ENCODE results near the gene VSIR.

Gene VSIR

GRCh38 chr10:71714031-71714410 lies 59.3 kb downstream of the VSIR start:
- no peak overlapping the region for H3K4me3 ChIP-seq (ENCODE audit: insufficient read length, low read depth)
- H3K36me3 ChIP-seq (ENCODE audit: insufficient read depth, insufficient read length, low read length): no peaks in the 10 kb centered on the region
- TF ChIP-seq YY1 (IDR thresholded peaks at IDR 0.05; ENCODE audit: insufficient read depth, insufficient read length) (no peak), SUZ12 (IDR thresholded peaks at IDR 0.05; ENCODE audit: extremely low read depth, insufficient read depth, insufficient read length) (no peak), ZNF274 (IDR thresholded peaks at IDR 0.05; ENCODE audit: low read depth, low read length) (no peak)
- DNase-seq (ENCODE audit: low read depth, low spot score): no peak
- H3K27me3 ChIP-seq (ENCODE audit: insufficient read depth, insufficient read length): peaks cover 2% of the 10 kb centered on the region
- no peaks in the 10 kb centered on the region for H3K9me3 ChIP-seq (ENCODE audit: insufficient read depth, low read length)
- no peak overlapping the region for H3K9ac ChIP-seq (ENCODE audit: insufficient read length, low read depth)
- H3K4me1 ChIP-seq (ENCODE audit: insufficient read depth, insufficient read length): peaks cover 7% of the 10 kb centered on the region

DNA sequence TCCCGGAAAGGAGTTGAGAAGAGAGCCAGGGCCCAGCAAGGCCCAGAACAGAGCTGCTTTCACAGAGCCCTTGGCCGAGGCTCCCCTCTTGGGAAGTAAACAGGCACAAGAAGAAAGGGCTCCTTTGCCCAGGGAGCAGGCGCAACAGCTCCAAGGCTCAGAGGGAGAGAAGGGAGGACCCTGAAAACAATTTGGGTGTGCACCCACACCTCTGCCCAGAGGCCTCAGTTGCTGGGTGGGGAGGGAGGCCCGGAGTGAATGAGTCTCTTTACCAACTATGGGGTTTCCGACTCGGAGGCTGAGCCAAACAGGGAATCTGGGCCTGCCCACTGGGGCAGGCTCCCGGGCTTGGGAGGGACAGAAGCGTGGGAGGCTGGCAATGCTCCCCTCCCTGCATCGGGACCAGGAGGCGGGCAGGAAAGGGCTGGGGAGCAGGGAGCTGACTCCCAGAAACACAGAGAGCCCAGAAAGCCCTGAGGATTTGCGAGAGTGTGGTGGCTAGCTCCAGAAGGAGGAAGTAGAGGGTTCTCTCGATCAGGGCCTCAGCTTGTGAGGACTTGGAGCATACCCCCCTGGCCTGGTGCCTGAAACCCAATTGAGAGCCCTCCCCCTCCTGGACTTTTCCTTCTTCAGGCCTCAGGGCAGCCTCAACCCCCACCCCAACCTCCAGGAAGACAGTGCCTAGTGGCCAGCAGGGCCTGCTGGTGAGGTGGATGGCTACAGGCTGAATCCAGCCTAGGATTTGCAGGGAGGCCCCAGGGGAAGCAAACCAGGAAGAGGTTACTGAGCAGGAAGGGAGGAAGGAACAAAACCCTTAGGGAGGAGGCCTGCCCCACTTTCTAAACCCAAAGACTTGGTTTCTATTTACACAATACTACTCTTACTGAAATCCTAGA lies 59.9 kb downstream of the VSIR start:
- Histone ChIP-seq H3K36me3 (ENCODE audit: insufficient read depth, insufficient read length, low read length) (no peaks in the 10 kb centered on the region), H3K4me3 (ENCODE audit: insufficient read length, low read depth) (no peak overlapping the region), H3K4me1 (ENCODE audit: insufficient read depth, insufficient read length) (peaks cover 11% of the 10 kb centered on the region), H3K9me3 (ENCODE audit: insufficient read depth, low read length) (no peaks in the 10 kb centered on the region), H3K27me3 (ENCODE audit: insufficient read depth, insufficient read length) (peaks cover 6% of the 10 kb centered on the region), H3K9ac (ENCODE audit: insufficient read length, low read depth) (no peak overlapping the region)
- no peak for DNase-seq (ENCODE audit: low read depth, low spot score)
- TF ChIP-seq SUZ12 (IDR thresholded peaks at IDR 0.05; ENCODE audit: extremely low read depth, insufficient read depth, insufficient read length) (no peak), ZNF274 (IDR thresholded peaks at IDR 0.05; ENCODE audit: low read depth, low read length) (no peak), YY1 (IDR thresholded peaks at IDR 0.05; ENCODE audit: insufficient read depth, insufficient read length) (no peak)

GRCh38 chr10:71712572-71713134 lies 60.7 kb downstream of the VSIR start:
- peaks cover 11% of the 10 kb centered on the region for H3K4me1 ChIP-seq (ENCODE audit: insufficient read depth, insufficient read length)
- DNase-seq (ENCODE audit: low read depth, low spot score): no peak
- TF ChIP-seq YY1 (IDR thresholded peaks at IDR 0.05; ENCODE audit: insufficient read depth, insufficient read length) (no peak), ZNF274 (IDR thresholded peaks at IDR 0.05; ENCODE audit: low read depth, low read length) (no peak), SUZ12 (IDR thresholded peaks at IDR 0.05; ENCODE audit: extremely low read depth, insufficient read depth, insufficient read length) (no peak)
- no peak overlapping the region for H3K4me3 ChIP-seq (ENCODE audit: insufficient read length, low read depth)
- peaks cover 6% of the 10 kb centered on the region for H3K27me3 ChIP-seq (ENCODE audit: insufficient read depth, insufficient read length)
- no peaks in the 10 kb centered on the region for H3K9me3 ChIP-seq (ENCODE audit: insufficient read depth, low read length)
- no peaks in the 10 kb centered on the region for H3K36me3 ChIP-seq (ENCODE audit: insufficient read depth, insufficient read length, low read length)
- H3K9ac ChIP-seq (ENCODE audit: insufficient read length, low read depth): no peak overlapping the region

GRCh38 chr10:71712170-71712569 lies 61.1 kb downstream of the VSIR start:
- Histone ChIP-seq H3K36me3 (ENCODE audit: insufficient read depth, insufficient read length, low read length) (no peaks in the 10 kb centered on the region), H3K9me3 (ENCODE audit: insufficient read depth, low read length) (no peaks in the 10 kb centered on the region), H3K4me1 (ENCODE audit: insufficient read depth, insufficient read length) (peaks cover 11% of the 10 kb centered on the region), H3K9ac (ENCODE audit: insufficient read length, low read depth) (no peak overlapping the region), H3K4me3 (ENCODE audit: insufficient read length, low read depth) (no peak overlapping the region), H3K27me3 (ENCODE audit: insufficient read depth, insufficient read length) (peaks cover 6% of the 10 kb centered on the region)
- TF ChIP-seq SUZ12 (IDR thresholded peaks at IDR 0.05; ENCODE audit: extremely low read depth, insufficient read depth, insufficient read length) (no peak), ZNF274 (IDR thresholded peaks at IDR 0.05; ENCODE audit: low read depth, low read length) (no peak), YY1 (IDR thresholded peaks at IDR 0.05; ENCODE audit: insufficient read depth, insufficient read length) (no peak)
- no peak for DNase-seq (ENCODE audit: low read depth, low spot score)

DNA sequence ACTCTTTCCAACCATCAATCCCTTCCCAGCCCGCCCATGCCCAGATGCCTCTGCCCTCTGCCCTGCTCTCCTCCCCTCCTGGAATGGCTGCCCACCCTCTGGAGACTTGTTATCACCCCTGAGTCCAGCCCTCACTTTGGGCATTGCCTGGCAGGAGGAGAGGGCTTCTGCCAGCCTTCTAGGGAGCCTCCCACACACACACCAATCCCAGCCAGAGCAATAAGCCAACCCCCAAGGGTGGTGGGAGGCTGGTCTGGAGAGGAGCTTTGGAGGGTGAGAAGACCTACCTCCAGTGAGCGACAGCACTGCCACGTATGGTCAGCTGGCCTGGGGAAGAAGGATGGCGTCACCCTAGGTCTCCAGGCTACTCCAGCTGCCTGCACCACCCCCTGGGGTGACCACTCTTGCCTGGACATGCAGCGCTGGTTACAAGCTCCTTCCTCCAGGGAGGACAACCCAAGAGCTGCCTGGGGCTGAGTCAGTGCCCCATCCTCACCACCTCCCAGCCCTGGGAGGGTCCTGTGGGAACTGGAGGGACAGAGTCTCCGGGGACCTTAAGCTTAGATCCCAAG lies 62.2 kb downstream of the VSIR start:
- Histone ChIP-seq H3K27me3 (ENCODE audit: insufficient read depth, insufficient read length) (peaks cover 6% of the 10 kb centered on the region), H3K9ac (ENCODE audit: insufficient read length, low read depth) (no peak overlapping the region), H3K4me1 (ENCODE audit: insufficient read depth, insufficient read length) (peaks cover 11% of the 10 kb centered on the region), H3K4me3 (ENCODE audit: insufficient read length, low read depth) (no peak overlapping the region), H3K36me3 (ENCODE audit: insufficient read depth, insufficient read length, low read length) (no peaks in the 10 kb centered on the region), H3K9me3 (ENCODE audit: insufficient read depth, low read length) (no peaks in the 10 kb centered on the region)
- no peak for DNase-seq (ENCODE audit: low read depth, low spot score)
- TF ChIP-seq SUZ12 (IDR thresholded peaks at IDR 0.05; ENCODE audit: extremely low read depth, insufficient read depth, insufficient read length) (no peak), ZNF274 (IDR thresholded peaks at IDR 0.05; ENCODE audit: low read depth, low read length) (no peak), YY1 (IDR thresholded peaks at IDR 0.05; ENCODE audit: insufficient read depth, insufficient read length) (no peak)

GRCh38 chr10:71710519-71710918 lies 62.8 kb downstream of the VSIR start:
- H3K27me3 ChIP-seq (ENCODE audit: insufficient read depth, insufficient read length): peaks cover 6% of the 10 kb centered on the region

More at GRCh38 chr10:71710519-71710918, 62.8 kb downstream of the VSIR start:
- no peak for DNase-seq (ENCODE audit: low read depth, low spot score)
- no peaks in the 10 kb centered on the region for H3K9me3 ChIP-seq (ENCODE audit: insufficient read depth, low read length)
- H3K4me1 ChIP-seq (ENCODE audit: insufficient read depth, insufficient read length): peaks cover 12% of the 10 kb centered on the region
- H3K4me3 ChIP-seq (ENCODE audit: insufficient read length, low read depth): no peak overlapping the region
- no peaks in the 10 kb centered on the region for H3K36me3 ChIP-seq (ENCODE audit: insufficient read depth, insufficient read length, low read length)
- TF ChIP-seq SUZ12 (IDR thresholded peaks at IDR 0.05; ENCODE audit: extremely low read depth, insufficient read depth, insufficient read length): no peak
- no peak overlapping the region for H3K9ac ChIP-seq (ENCODE audit: insufficient read length, low read depth)
